GM10266 (cell line): ENCODE results near the gene SMG6.

Source experiments
- DNase-seq: peaks from one replicate; pipeline ENCODE4 v3.0.0; 2012; ENCODE audit errors: extremely low spot score
- CTCF ChIP-seq: IDR thresholded peaks from 2 replicates; pipeline ENCODE4 v1.5.1; 2012; ENCODE audit warnings: mild to moderate bottlenecking, low read depth; ENCODE audit not compliant: control insufficient read depth, insufficient read depth; ENCODE audit errors: missing control alignments

Gene SMG6

GRCh38 chr17:2023692-2024571 lies 279.7 kb downstream of the SMG6 start:
- no peak for DNase-seq
- TF ChIP-seq CTCF: no peak

DNA sequence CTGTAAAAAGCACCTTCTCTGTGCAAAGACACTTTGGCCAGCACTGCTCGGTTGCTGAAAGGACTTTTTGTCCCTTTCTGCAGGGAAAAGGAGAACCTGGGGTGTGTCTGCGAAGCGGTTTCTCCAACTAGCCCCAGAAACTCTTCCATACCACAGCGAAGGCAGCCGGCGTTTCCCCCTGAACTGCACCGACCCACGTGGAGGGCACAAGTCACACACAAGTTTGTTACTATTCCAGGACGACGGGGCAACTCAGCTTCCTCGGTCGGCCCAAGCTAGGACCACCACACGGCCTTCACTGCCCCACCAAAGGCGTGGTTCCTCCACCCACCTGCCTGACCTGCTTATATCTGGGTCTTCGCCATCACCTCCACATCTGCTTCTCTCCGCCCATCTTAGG lies 280.3 kb downstream of the SMG6 start:
- DNase-seq: no peak
- TF ChIP-seq CTCF: no peak

GRCh38 chr17:2022647-2023240 lies 280.8 kb downstream of the SMG6 start:
- TF ChIP-seq CTCF: no peak
- no peak for DNase-seq

DNA sequence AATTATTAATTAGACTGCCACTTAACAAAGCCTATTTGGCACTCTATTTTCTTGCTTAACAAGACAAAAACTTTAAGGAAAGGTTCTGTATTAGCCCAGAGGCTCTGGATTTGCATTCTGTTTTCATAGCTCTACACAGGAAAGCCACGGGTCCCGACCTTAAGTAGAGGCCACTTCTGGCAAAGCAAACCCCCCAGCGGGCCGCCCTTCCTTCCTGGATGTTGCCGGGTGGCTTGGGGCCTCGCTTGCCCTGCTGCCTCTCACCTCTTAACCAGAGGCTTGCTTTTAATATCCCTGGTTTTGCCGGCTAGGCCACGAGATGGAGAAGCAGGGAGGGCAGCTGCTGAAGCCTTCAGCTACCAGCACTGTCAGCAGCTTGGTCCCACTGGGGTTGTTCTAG lies 282.9 kb downstream of the SMG6 start:
- no peak for TF ChIP-seq CTCF
- DNase-seq: no peak

DNA sequence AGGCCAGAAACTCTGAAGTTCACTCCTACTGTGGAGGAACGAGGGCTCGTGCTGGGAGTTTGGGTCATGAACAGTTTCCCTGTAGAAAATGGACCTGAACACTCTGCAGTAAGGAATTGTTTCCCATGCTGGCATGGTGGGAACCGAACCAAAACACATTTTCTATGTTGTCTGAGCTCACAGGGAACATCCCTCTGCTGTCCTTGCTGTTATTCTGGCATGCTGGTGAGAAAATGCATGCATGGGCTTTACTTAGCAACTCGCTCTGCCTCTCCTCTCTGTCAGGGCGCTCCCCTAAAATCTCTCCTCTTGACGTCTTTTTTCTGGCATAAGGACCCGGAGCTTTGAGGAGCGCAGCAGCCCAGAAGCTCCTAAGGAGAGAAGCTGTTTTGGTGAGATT lies 283.9 kb downstream of the SMG6 start:
- no peak for DNase-seq
- no peak for TF ChIP-seq CTCF

GRCh38 chr17:2018716-2019510 lies 284.7 kb downstream of the SMG6 start:
- no peak for DNase-seq
- no peak for TF ChIP-seq CTCF

DNA sequence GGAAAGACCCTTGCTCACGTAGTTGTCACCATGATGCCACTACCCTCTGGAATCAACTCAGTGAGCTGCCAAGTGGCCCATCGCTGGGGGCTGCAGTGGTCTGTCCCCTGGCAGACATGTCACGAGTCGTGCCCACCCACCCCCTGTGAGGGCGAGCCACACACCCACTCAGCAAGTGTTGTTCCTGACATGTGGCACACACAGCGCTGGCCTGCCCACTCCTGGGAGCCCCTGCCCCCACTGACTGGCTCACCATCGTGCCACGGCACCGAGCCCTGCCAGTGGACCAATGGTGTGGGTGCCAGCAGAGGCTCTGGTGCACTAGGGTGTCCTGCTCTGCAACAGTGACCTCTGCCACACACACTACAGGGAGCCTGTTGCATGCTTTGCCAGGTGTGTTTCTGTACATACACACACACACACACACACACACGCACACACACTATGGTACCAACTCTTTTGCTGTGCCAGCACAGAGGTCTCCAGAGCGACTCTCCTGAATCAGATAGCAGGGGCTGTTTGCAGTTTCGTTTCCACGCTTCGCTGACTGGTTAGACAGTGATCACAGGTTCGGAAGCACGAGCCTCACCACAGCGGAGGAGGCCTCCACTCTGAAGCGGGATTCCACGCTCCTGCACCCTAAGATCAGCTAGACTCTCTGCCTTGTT lies 286.2 kb downstream of the SMG6 start:
- TF ChIP-seq CTCF: no peak
- peak; percentile 65 for DNase-seq
